WTC11 (cell line): Measurements from ENCODE around the gene CNTNAP2. TPM values are rescaled to one million over a fixed set of nuclear protein-coding genes. Genes with fewer than 3 reads are reported as not detected.

Experiments used
- ATAC-seq: fragments of 200-7000 bp; cut with Tn5 transposase; 2 replicates; pipeline ENCODE4 v1.10.0; 2021; ENCODE audit warnings: mild to moderate bottlenecking, moderate library complexity
- CTCF ChIA-PET: fragments of 300-600 bp; sonication (Branson Sonifier 250); formaldehyde crosslinking; loops from one replicate; lab custom pipeline; 2021; ENCODE audit warnings: antibody characterized with exemption; lab: Charles Lee
- POLR2A ChIA-PET: fragments of 350-600 bp; sonication (Branson Sonifier 250); formaldehyde crosslinking; loops from one replicate; lab custom pipeline; 2021; ENCODE audit warnings: antibody characterized with exemption; lab: Charles Lee
- DNase-seq: peaks from one replicate; pipeline ENCODE4 v3.0.0; 2021; ENCODE audit warnings: low spot score
- H3K27ac Mint-ChIP-seq: 2 replicates; pipeline ENCODE4 v1.8.0; 2021; ENCODE audit warnings: mixed read lengths
- H3K27me3 Mint-ChIP-seq: 2 replicates; pipeline ENCODE4 v1.8.0; 2021; ENCODE audit warnings: low read depth, mild to moderate bottlenecking, moderate library complexity, mixed read lengths
- H3K36me3 Mint-ChIP-seq: 2 replicates; pipeline ENCODE4 v1.8.0; 2021; ENCODE audit warnings: mixed read lengths
- H3K4me1 Mint-ChIP-seq: 2 replicates; pipeline ENCODE4 v1.8.0; 2022; ENCODE audit warnings: mixed read lengths
- H3K4me3 Mint-ChIP-seq: 2 replicates; pipeline ENCODE4 v1.8.0; 2021; ENCODE audit warnings: mild to moderate bottlenecking, moderate library complexity, mixed read lengths
- H3K9me3 Mint-ChIP-seq: 2 replicates; pipeline ENCODE4 v1.8.0; 2021; ENCODE audit warnings: mixed read lengths
- ATF1 ChIP-seq: sonication (generic); formaldehyde crosslinking; IDR thresholded peaks from 2 replicates; pipeline ENCODE4 v1.8.1; 2023; ENCODE audit warnings: mild to moderate bottlenecking, moderate library complexity, missing genetic modification reagents
- ESRRA ChIP-seq: sonication (generic); formaldehyde crosslinking; IDR thresholded peaks from 2 replicates; pipeline ENCODE4 v1.8.1; 2022; ENCODE audit warnings: mild to moderate bottlenecking, missing genetic modification reagents, borderline replicate concordance
- ETV6 ChIP-seq: sonication (generic); formaldehyde crosslinking; IDR thresholded peaks from 2 replicates; pipeline ENCODE4 v1.8.1; 2022; ENCODE audit warnings: mild to moderate bottlenecking, missing genetic modification reagents
- GABPB1 ChIP-seq: sonication (generic); formaldehyde crosslinking; IDR thresholded peaks from 2 replicates; pipeline ENCODE4 v1.8.1; 2023; ENCODE audit warnings: mild to moderate bottlenecking, missing genetic modification reagents
- IRF2 ChIP-seq: sonication (generic); formaldehyde crosslinking; IDR thresholded peaks from 2 replicates; pipeline ENCODE4 v1.8.0; 2022; ENCODE audit warnings: low read depth, missing genetic modification reagents, borderline replicate concordance
- JAZF1 ChIP-seq: fragments of 250-450 bp; sonication (Bioruptor Pico); IDR thresholded peaks from 2 replicates; pipeline ENCODE4 v1.9.0; 2021; ENCODE audit warnings: moderate library complexity, mild to moderate bottlenecking, inconsistent platforms
- JUN ChIP-seq: sonication (generic); formaldehyde crosslinking; IDR thresholded peaks from 2 replicates; pipeline ENCODE4 v1.8.0; 2023; ENCODE audit warnings: mild to moderate bottlenecking, missing genetic modification reagents
- MXD4 ChIP-seq: fragments of 250-450 bp; sonication (Bioruptor Pico); IDR thresholded peaks from 2 replicates; pipeline ENCODE4 v1.8.0; 2021; ENCODE audit warnings: mild to moderate bottlenecking, moderate library complexity, borderline replicate concordance
- NFE2L1 ChIP-seq: sonication (generic); formaldehyde crosslinking; IDR thresholded peaks from 2 replicates; pipeline ENCODE4 v1.8.1; 2023; ENCODE audit warnings: missing genetic modification reagents
- NFYB ChIP-seq: sonication (generic); formaldehyde crosslinking; conservative IDR thresholded peaks from 2 replicates; pipeline ENCODE4 v1.8.0; 2022; ENCODE audit warnings: low read depth, missing genetic modification reagents
- NR3C1 ChIP-seq: sonication (generic); formaldehyde crosslinking; conservative IDR thresholded peaks from 2 replicates; pipeline ENCODE4 v1.8.1; 2023; ENCODE audit warnings: low read depth, mild to moderate bottlenecking, missing genetic modification reagents
- OVOL2 ChIP-seq: fragments of 250-450 bp; sonication (Bioruptor Pico); IDR thresholded peaks from 2 replicates; pipeline ENCODE4 v1.9.0; 2021; ENCODE audit warnings: mild to moderate bottlenecking, borderline replicate concordance
- RELA ChIP-seq: sonication (generic); formaldehyde crosslinking; IDR thresholded peaks from 2 replicates; pipeline ENCODE4 v1.8.1; 2022; ENCODE audit warnings: missing genetic modification reagents, mild to moderate bottlenecking, borderline replicate concordance
- SMAD3 ChIP-seq: sonication (generic); formaldehyde crosslinking; IDR thresholded peaks from 2 replicates; pipeline ENCODE4 v1.8.0; 2022; ENCODE audit warnings: missing genetic modification reagents, mild to moderate bottlenecking, borderline replicate concordance
- TCF7 ChIP-seq: sonication (generic); formaldehyde crosslinking; IDR thresholded peaks from 2 replicates; pipeline ENCODE4 v1.8.0; 2022; ENCODE audit warnings: mild to moderate bottlenecking, low read depth, missing genetic modification reagents, moderate library complexity
- TEAD1 ChIP-seq: sonication (generic); formaldehyde crosslinking; IDR thresholded peaks from 2 replicates; pipeline ENCODE4 v1.8.0; 2022; ENCODE audit warnings: mild to moderate bottlenecking, missing genetic modification reagents
- TEAD4 ChIP-seq: sonication (generic); formaldehyde crosslinking; IDR thresholded peaks from 2 replicates; pipeline ENCODE4 v1.8.0; 2022; ENCODE audit warnings: mild to moderate bottlenecking, missing genetic modification reagents
- TP53 ChIP-seq: sonication (generic); formaldehyde crosslinking; IDR thresholded peaks from 2 replicates; pipeline ENCODE4 v1.8.1; 2023; ENCODE audit warnings: mild to moderate bottlenecking, missing genetic modification reagents
- ZNF219 ChIP-seq: sonication (generic); formaldehyde crosslinking; IDR thresholded peaks from 2 replicates; pipeline ENCODE4 v1.8.0; 2023; ENCODE audit warnings: missing genetic modification reagents, mild to moderate bottlenecking, borderline replicate concordance
- ZNF317 ChIP-seq: sonication (generic); formaldehyde crosslinking; IDR thresholded peaks from 2 replicates; pipeline ENCODE4 v1.8.1; 2023; ENCODE audit warnings: low read depth, mild to moderate bottlenecking, moderate library complexity, missing genetic modification reagents, borderline replicate concordance
- total RNA-seq: library from RNA; stranded (reverse); gene quantifications from 3 replicates; pipeline ENCODE4 v1.2.3, GENCODE V29; 2021
- TF ChIP-seq, protein P1 (sequence below): sonication (generic); formaldehyde crosslinking; conservative IDR thresholded peaks from 2 replicates; pipeline ENCODE4 v1.8.1; 2022; ENCODE audit warnings: mild to moderate bottlenecking, missing genetic modification reagents
- TF ChIP-seq, protein P2 (sequence below): sonication (generic); formaldehyde crosslinking; conservative IDR thresholded peaks from 2 replicates; pipeline ENCODE4 v1.8.1; 2023; ENCODE audit warnings: mild to moderate bottlenecking, low read depth, missing genetic modification reagents, moderate library complexity
- TF ChIP-seq, protein P3 (sequence below): fragments of 250-450 bp; sonication (Bioruptor Pico); IDR thresholded peaks from 2 replicates; pipeline ENCODE4 v1.9.0; 2021; ENCODE audit warnings: moderate library complexity, mild to moderate bottlenecking, inconsistent platforms, borderline replicate concordance
- TF ChIP-seq, protein P4 (sequence below): sonication (generic); formaldehyde crosslinking; IDR thresholded peaks from 2 replicates; pipeline ENCODE4 v1.8.1; 2023; ENCODE audit warnings: mild to moderate bottlenecking, missing genetic modification reagents
- TF ChIP-seq, protein P5 (sequence below): sonication (generic); formaldehyde crosslinking; IDR thresholded peaks from 2 replicates; pipeline ENCODE4 v1.8.1; 2022; ENCODE audit warnings: low read depth, missing genetic modification reagents, borderline replicate concordance
- TF ChIP-seq, protein P6 (sequence below): sonication (generic); formaldehyde crosslinking; IDR thresholded peaks from 2 replicates; pipeline ENCODE4 v1.8.0; 2022; ENCODE audit warnings: mild to moderate bottlenecking, missing genetic modification reagents
- TF ChIP-seq, protein P7 (sequence below): sonication (generic); formaldehyde crosslinking; IDR thresholded peaks from 2 replicates; pipeline ENCODE4 v1.8.1; 2023; ENCODE audit warnings: mild to moderate bottlenecking, missing genetic modification reagents, moderate library complexity

The CNTNAP2 gene
- total RNA-seq, 1 experiment from 2014 or later, result 63.8 TPM

DNA sequence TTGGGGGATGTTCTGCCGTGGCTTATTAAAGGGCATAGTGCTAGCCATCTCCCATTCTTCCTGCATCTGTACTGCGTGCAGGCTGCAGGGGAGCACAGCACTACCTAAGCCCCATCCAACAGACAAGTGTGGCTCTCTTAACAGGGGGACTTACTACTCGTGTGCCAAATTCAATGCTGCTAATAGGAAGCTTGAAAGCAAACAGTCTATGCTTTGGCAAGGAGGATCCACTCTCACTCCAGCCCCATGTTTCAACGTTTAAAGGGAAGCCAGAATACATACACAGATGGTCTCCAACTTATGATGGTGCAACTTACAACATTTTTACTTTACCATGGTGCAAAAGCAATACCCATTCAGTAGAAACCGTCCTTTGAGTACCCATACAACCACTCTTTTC lies 2245.9 kb downstream of the CNTNAP2 start:
- Mint-ChIP-seq H3K4me1 (peaks cover 25% of the 10 kb centered on the region), H3K27ac (no peak overlapping the region), H3K36me3 (peaks cover 39% of the 10 kb centered on the region)

DNA sequence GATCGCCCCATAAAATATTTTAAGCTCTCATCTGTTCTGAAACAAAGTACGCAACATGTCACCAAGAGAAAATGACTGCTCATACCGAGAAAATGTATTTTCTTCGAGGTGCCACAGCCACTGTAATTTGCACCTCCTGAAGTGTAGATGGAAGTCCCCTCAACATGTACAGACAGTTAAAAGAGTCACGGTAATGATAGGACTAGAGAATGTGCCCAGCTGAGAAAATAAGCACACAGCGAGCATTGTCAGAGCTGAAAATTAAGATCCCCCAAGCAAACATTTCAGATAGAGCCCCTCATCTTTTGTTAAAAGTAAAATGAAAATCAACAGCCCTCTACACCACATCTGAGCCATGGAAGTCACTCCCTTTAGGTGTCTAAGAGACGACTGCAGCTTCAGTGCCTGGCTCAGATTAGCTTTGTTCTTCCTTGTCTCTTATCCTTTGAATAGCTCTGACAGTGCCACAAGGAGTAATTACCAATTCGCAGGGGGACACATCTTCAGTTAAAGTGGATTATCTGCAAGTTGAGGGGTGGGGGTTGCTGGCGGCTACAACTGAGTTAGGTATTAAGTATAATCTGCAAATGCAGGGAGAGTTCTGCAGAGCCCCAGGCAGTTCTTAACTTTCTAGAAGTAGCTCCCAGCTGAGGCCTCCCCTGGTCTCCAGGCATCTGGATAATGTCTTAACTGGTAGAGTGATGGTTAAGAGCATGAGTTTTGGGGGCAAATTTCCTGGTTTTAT lies 2251.3 kb downstream of the CNTNAP2 start:
- CTCF ChIA-PET, result interaction anchor here (0.7 kb wide), 1 partner anchor 105 kb away, joined by 3 read pairs; no protein-coding TSS in a partner anchor
- DNase-seq, result no peak
- H3K4me3 Mint-ChIP-seq, result no peak overlapping the region
- H3K9me3 Mint-ChIP-seq, result peaks cover 25% of the 10 kb centered on the region
- H3K4me1 Mint-ChIP-seq, result peaks cover 7% of the 10 kb centered on the region
- peak overlapping the region; percentile 71 for H3K27ac Mint-ChIP-seq
- H3K27me3 Mint-ChIP-seq, result no peaks in the 10 kb centered on the region
- peaks cover 42% of the 10 kb centered on the region for H3K36me3 Mint-ChIP-seq
- POLR2A ChIA-PET, result interaction anchor here (0.6 kb wide), 1 partner anchor 596 kb away, joined by 3 read pairs; no protein-coding TSS in a partner anchor
- no peak; the same call in 1 of the 2 replicates for ATAC-seq
- TF ChIP-seq JUN (CRISPR knock-in tag), result no peak
- TF ChIP-seq NFYB (CRISPR knock-in tag), result no peak
- TF ChIP-seq, protein P1, sequence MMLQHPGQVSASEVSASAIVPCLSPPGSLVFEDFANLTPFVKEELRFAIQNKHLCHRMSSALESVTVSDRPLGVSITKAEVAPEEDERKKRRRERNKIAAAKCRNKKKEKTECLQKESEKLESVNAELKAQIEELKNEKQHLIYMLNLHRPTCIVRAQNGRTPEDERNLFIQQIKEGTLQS, result no peak
- no peak for TF ChIP-seq ESRRA
- TF ChIP-seq ETV6, result no peak
- no peak for TF ChIP-seq TP53
- no peak for TF ChIP-seq RELA (CRISPR knock-in tag)
- no peak for TF ChIP-seq ZNF219
- no peak for TF ChIP-seq TEAD1
- no peak for TF ChIP-seq NFE2L1
- TF ChIP-seq TEAD4 (CRISPR knock-in tag), result no peak
- TF ChIP-seq MXD4 (CRISPR knock-in tag), result no peak
- TF ChIP-seq, protein P2, sequence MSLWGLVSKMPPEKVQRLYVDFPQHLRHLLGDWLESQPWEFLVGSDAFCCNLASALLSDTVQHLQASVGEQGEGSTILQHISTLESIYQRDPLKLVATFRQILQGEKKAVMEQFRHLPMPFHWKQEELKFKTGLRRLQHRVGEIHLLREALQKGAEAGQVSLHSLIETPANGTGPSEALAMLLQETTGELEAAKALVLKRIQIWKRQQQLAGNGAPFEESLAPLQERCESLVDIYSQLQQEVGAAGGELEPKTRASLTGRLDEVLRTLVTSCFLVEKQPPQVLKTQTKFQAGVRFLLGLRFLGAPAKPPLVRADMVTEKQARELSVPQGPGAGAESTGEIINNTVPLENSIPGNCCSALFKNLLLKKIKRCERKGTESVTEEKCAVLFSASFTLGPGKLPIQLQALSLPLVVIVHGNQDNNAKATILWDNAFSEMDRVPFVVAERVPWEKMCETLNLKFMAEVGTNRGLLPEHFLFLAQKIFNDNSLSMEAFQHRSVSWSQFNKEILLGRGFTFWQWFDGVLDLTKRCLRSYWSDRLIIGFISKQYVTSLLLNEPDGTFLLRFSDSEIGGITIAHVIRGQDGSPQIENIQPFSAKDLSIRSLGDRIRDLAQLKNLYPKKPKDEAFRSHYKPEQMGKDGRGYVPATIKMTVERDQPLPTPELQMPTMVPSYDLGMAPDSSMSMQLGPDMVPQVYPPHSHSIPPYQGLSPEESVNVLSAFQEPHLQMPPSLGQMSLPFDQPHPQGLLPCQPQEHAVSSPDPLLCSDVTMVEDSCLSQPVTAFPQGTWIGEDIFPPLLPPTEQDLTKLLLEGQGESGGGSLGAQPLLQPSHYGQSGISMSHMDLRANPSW (CRISPR knock-in tag), result no peak

More for the DNA sequence above, 2245.9 kb downstream of the CNTNAP2 start:
- no peaks in the 10 kb centered on the region for H3K27me3 Mint-ChIP-seq
- peaks cover 12% of the 10 kb centered on the region for H3K9me3 Mint-ChIP-seq
- POLR2A ChIA-PET, result no interaction called here
- DNase-seq (no peak), ATAC-seq (no peak)
- TF ChIP-seq SMAD3 (CRISPR knock-in tag) (no peak), ESRRA (no peak), OVOL2 (CRISPR knock-in tag) (no peak), JAZF1 (CRISPR knock-in tag) (no peak), NR3C1 (no peak), ATF1 (no peak), TCF7 (CRISPR knock-in tag) (no peak), GABPB1 (no peak), IRF2 (CRISPR knock-in tag) (no peak), ZNF219 (no peak), ZNF317 (CRISPR knock-in tag) (no peak)
- TF ChIP-seq, protein P3, sequence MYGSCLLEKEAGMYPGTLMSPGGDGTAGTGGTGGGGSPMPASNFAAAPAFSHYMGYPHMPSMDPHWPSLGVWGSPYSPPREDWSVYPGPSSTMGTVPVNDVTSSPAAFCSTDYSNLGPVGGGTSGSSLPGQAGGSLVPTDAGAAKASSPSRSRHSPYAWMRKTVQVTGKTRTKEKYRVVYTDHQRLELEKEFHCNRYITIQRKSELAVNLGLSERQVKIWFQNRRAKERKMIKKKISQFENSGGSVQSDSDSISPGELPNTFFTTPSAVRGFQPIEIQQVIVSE (CRISPR knock-in tag), result no peak
- TF ChIP-seq, protein P4, sequence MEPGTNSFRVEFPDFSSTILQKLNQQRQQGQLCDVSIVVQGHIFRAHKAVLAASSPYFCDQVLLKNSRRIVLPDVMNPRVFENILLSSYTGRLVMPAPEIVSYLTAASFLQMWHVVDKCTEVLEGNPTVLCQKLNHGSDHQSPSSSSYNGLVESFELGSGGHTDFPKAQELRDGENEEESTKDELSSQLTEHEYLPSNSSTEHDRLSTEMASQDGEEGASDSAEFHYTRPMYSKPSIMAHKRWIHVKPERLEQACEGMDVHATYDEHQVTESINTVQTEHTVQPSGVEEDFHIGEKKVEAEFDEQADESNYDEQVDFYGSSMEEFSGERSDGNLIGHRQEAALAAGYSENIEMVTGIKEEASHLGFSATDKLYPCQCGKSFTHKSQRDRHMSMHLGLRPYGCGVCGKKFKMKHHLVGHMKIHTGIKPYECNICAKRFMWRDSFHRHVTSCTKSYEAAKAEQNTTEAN (CRISPR knock-in tag), result no peak
- TF ChIP-seq, protein P5, sequence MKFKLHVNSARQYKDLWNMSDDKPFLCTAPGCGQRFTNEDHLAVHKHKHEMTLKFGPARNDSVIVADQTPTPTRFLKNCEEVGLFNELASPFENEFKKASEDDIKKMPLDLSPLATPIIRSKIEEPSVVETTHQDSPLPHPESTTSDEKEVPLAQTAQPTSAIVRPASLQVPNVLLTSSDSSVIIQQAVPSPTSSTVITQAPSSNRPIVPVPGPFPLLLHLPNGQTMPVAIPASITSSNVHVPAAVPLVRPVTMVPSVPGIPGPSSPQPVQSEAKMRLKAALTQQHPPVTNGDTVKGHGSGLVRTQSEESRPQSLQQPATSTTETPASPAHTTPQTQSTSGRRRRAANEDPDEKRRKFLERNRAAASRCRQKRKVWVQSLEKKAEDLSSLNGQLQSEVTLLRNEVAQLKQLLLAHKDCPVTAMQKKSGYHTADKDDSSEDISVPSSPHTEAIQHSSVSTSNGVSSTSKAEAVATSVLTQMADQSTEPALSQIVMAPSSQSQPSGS (CRISPR knock-in tag), result no peak
- TF ChIP-seq, protein P6, sequence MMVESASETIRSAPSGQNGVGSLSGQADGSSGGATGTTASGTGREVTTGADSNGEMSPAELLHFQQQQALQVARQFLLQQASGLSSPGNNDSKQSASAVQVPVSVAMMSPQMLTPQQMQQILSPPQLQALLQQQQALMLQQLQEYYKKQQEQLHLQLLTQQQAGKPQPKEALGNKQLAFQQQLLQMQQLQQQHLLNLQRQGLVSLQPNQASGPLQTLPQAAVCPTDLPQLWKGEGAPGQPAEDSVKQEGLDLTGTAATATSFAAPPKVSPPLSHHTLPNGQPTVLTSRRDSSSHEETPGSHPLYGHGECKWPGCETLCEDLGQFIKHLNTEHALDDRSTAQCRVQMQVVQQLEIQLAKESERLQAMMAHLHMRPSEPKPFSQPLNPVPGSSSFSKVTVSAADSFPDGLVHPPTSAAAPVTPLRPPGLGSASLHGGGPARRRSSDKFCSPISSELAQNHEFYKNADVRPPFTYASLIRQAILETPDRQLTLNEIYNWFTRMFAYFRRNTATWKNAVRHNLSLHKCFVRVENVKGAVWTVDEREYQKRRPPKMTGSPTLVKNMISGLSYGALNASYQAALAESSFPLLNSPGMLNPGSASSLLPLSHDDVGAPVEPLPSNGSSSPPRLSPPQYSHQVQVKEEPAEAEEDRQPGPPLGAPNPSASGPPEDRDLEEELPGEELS (CRISPR knock-in tag), result no peak
- TF ChIP-seq, protein P7, sequence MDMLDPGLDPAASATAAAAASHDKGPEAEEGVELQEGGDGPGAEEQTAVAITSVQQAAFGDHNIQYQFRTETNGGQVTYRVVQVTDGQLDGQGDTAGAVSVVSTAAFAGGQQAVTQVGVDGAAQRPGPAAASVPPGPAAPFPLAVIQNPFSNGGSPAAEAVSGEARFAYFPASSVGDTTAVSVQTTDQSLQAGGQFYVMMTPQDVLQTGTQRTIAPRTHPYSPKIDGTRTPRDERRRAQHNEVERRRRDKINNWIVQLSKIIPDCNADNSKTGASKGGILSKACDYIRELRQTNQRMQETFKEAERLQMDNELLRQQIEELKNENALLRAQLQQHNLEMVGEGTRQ, result no peak
- no peak overlapping the region for H3K4me3 Mint-ChIP-seq
- CTCF ChIA-PET, result no interaction called here
